Measurements from ENCODE around the gene KRTDAP. TPM values are rescaled to one million over a fixed set of nuclear protein-coding genes. Genes with fewer than 3 reads are reported as not detected.
"Not testable (repeated sequence)": the region's sequence is repeated elsewhere in the genome, so short reads cannot be mapped to it uniquely, and the experiment has no call there.

Gene KRTDAP
- total RNA-seq, 1 donor, result not detected

- H3K9me3 ChIP-seq (ENCODE audit: low read depth, low read length), result no peaks in the 10 kb centered on the region
- H3K4me3 ChIP-seq (ENCODE audit: low read length), result no peak overlapping the region
- H3K27me3 ChIP-seq (ENCODE audit: insufficient read depth, low read length), result no peaks in the 10 kb centered on the region
- H3K4me1 ChIP-seq (ENCODE audit: insufficient read depth, low read length), result no peaks in the 10 kb centered on the region
These were observed 11.2 kb downstream of the KRTDAP start for GRCh38 chr19:35478794-35479677.

DNA sequence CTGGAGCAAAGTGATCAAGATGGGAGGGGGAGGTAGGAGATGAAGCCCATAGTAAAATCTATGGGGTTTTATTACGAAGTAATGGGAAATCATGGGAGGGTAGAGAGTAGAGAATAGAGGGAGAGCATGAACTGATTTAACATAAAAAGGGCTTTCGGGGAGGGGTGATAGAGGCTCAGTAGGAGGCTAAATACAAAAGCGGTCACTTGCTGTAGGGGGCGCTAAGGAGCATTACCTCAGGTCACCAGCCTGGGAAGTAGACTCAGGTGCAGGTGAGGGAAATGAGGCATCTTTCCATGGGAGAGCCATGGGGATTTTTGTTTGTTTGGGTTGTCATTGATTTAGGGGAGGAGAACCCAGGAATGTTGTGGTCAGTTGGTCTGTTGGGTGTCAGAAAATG is 14.1 kb downstream of the KRTDAP start:
- Histone ChIP-seq H3K27me3 (ENCODE audit: insufficient read depth, low read length) (no peaks in the 10 kb centered on the region), H3K4me1 (ENCODE audit: insufficient read depth, low read length) (no peaks in the 10 kb centered on the region), H3K9me3 (ENCODE audit: low read depth, low read length) (no peaks in the 10 kb centered on the region), H3K4me3 (ENCODE audit: low read length) (no peak overlapping the region)

DNA sequence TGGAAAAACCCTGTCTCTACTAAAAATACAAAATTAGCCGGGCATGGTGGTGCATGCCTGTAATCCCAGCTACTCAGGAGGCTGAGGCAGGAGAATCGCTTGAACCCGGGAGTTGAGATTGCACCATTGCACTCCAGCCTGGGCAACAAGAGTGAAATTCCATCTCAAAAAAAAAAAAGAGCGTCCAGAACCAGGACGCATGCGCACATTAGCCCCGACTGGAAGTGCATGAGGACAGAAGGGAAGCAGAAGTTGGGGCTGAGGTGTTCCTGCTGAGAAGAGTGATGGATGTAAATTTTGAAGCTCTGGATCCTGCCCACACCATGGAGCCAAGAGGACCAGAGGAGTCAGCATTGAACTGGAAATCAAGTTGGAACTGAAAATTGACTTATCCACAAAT is 15.7 kb downstream of the KRTDAP start:
- H3K4me3 ChIP-seq (ENCODE audit: low read length); H3K9me3 ChIP-seq (ENCODE audit: low read depth, low read length); H3K4me1 ChIP-seq (ENCODE audit: insufficient read depth, low read length); H3K27me3 ChIP-seq (ENCODE audit: insufficient read depth, low read length): not testable (repeated sequence)

DNA sequence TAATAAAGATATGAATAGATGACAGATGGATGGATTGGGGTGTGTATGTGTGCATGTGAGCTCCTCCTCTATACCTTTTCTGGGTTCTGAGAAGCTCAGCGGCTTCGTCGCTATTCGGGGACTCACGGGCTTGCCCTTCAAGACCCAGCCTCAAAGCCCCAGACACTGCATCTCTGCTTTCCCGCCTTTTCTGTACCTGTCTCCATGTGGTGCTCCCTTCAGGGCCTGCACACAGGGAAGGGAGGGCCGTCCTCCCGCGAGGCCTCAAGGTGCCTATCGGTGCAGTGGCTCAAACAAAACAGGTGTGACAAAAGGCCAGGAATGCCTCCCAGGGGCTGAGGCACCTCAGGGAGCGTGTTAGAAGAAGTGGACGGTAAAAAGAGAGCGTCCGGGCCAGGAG is 16.2 kb downstream of the KRTDAP start:
- Histone ChIP-seq H3K9me3 (ENCODE audit: low read depth, low read length) (no peaks in the 10 kb centered on the region), H3K4me3 (ENCODE audit: low read length) (no peak overlapping the region), H3K4me1 (ENCODE audit: insufficient read depth, low read length) (no peaks in the 10 kb centered on the region), H3K27me3 (ENCODE audit: insufficient read depth, low read length) (no peaks in the 10 kb centered on the region)

DNA sequence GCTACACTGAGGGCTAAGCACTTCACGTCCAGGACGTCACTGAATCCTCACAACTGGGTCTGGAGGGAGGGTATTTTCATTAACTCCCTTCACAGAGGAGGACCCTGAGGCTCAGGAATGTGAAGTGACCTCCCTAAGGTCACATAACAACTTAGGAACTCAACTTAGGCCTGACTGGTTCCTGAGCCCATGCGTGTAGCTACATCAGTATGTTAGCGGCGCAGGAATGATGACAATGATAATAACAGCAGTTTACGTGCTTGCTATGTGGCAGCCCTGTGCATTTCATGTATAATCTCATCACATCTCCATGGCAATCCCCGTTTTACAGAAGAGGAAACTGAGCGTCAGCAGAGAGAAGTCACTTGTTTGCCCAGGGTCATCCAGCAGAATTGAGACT is 18.3 kb downstream of the KRTDAP start:
- no peak overlapping the region for H3K4me3 ChIP-seq (ENCODE audit: low read length)
- H3K4me1 ChIP-seq (ENCODE audit: insufficient read depth, low read length), result peaks cover 6% of the 10 kb centered on the region
- H3K9me3 ChIP-seq (ENCODE audit: low read depth, low read length), result no peaks in the 10 kb centered on the region
- no peaks in the 10 kb centered on the region for H3K27me3 ChIP-seq (ENCODE audit: insufficient read depth, low read length)

DNA sequence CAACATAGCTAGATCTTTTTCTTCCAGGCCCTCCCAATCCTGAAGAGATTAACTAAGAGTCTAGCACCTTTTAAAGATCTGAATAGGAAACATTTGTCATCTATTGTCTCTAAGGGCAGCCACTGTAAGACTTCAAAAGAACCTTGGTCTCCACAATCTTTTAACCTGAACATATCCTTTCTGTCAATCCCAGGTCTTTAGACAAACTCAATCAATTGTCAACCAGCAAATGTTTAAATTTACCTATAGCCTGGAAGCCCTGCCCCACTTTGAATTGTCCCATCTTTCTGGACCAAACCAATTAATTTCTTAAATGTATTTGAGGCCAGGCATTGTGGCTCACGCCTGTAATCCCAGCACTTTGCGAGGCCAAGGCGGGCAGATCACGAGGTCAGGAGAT is 19.2 kb downstream of the KRTDAP start:
- H3K9me3 ChIP-seq (ENCODE audit: low read depth, low read length), result not testable (repeated sequence)

GRCh38 chr19:35470128-35470527 is 20.1 kb downstream of the KRTDAP start:
- H3K4me1 ChIP-seq (ENCODE audit: insufficient read depth, low read length), result peaks cover 6% of the 10 kb centered on the region
- H3K4me3 ChIP-seq (ENCODE audit: low read length), result no peak overlapping the region
- H3K9me3 ChIP-seq (ENCODE audit: low read depth, low read length), result no peaks in the 10 kb centered on the region
- H3K27me3 ChIP-seq (ENCODE audit: insufficient read depth, low read length), result no peaks in the 10 kb centered on the region

More for the DNA sequence above, 19.2 kb downstream of the KRTDAP start:
- not testable (repeated sequence) for H3K4me1 ChIP-seq (ENCODE audit: insufficient read depth, low read length); H3K27me3 ChIP-seq (ENCODE audit: insufficient read depth, low read length); H3K4me3 ChIP-seq (ENCODE audit: low read length)

- Histone ChIP-seq H3K9me3 (ENCODE audit: low read depth, low read length) (no peaks in the 10 kb centered on the region), H3K4me3 (ENCODE audit: low read length) (no peak overlapping the region)
These were observed 21.6 kb downstream of the KRTDAP start for GRCh38 chr19:35468637-35469036.

DNA sequence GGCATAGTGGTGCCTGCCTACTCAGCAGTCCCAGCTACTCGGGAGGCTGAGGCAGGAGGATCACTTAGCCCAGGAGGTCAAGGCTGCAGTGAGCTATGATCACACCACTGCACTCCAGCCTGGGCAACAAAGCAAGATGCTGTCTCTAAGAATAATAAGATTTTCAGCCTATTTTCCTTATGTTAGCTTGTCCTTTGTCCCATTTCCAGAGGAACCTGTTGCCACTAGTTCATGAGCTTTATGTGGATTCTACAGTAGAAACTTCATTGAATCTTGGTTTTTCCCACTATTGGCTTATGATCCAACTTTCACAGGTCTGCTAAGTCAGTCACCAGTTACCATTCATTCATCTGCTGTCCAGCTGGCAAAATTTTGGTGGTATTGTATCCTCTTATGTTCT is 24.0 kb downstream of the KRTDAP start:
- Histone ChIP-seq H3K4me3 (ENCODE audit: low read length) (no peak overlapping the region), H3K27me3 (ENCODE audit: insufficient read depth, low read length) (no peaks in the 10 kb centered on the region)

More at GRCh38 chr19:35468637-35469036, 21.6 kb downstream of the KRTDAP start:
- no peaks in the 10 kb centered on the region for H3K27me3 ChIP-seq (ENCODE audit: insufficient read depth, low read length)
- H3K4me1 ChIP-seq (ENCODE audit: insufficient read depth, low read length), result peaks cover 13% of the 10 kb centered on the region

DNA sequence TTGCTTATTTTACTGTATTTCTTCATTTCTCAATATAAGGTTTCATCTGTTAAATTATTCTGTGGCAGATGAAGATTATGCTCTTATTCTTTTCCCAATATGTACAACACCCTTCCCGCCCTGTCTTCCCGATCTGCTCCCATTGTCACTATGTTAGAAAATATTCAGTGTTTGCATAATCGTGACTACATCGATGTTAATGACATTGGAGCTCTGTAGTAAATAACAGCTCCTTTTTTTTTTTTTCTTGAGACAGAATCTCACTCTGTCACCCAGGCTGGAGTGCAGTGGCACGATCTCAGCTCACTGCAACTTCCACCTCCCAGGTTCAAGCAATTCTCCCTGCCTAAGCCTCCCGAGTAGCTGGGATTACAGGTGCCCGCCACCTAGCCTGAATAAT is 27.3 kb downstream of the KRTDAP start:
- peaks cover 61% of the 10 kb centered on the region for H3K4me1 ChIP-seq (ENCODE audit: insufficient read depth, low read length)
- H3K4me3 ChIP-seq (ENCODE audit: low read length); H3K9me3 ChIP-seq (ENCODE audit: low read depth, low read length); H3K27me3 ChIP-seq (ENCODE audit: insufficient read depth, low read length): not testable (repeated sequence)

More for the DNA sequence above, 24.0 kb downstream of the KRTDAP start:
- peaks cover 36% of the 10 kb centered on the region for H3K4me1 ChIP-seq (ENCODE audit: insufficient read depth, low read length)
- no peaks in the 10 kb centered on the region for H3K9me3 ChIP-seq (ENCODE audit: low read depth, low read length)

DNA sequence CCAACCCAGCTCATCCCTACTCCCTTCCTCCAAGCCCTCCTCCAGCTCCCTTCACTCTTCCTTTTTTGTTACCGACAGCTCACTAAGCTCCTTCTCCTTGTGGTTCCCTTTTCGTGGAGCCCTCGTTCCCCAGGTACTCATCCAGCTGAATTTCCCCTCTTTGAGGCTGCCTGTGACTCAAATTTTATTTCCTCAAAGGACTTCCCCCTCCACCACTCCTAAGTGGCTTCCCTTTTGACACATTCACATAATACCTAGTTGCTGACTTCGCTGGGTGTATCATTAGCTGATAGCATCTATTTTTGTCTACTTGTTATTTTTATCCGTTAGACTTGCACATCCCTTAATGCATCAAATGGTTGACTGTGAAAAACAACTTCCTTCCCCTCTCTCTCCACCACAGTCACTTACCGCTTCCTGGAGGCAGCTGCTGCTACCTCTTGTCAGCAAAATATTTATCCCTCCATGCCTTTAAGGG is 27.7 kb downstream of the KRTDAP start:
- Histone ChIP-seq H3K4me1 (ENCODE audit: insufficient read depth, low read length) (peaks cover 66% of the 10 kb centered on the region), H3K4me3 (ENCODE audit: low read length) (no peak overlapping the region), H3K9me3 (ENCODE audit: low read depth, low read length) (no peaks in the 10 kb centered on the region), H3K27me3 (ENCODE audit: insufficient read depth, low read length) (no peaks in the 10 kb centered on the region)

- H3K27me3 ChIP-seq (ENCODE audit: insufficient read depth, low read length); H3K4me3 ChIP-seq (ENCODE audit: low read length); H3K9me3 ChIP-seq (ENCODE audit: low read depth, low read length): not testable (repeated sequence)
- peaks cover 71% of the 10 kb centered on the region for H3K4me1 ChIP-seq (ENCODE audit: insufficient read depth, low read length)
These were observed 28.5 kb downstream of the KRTDAP start for GRCh38 chr19:35461788-35462187.

DNA sequence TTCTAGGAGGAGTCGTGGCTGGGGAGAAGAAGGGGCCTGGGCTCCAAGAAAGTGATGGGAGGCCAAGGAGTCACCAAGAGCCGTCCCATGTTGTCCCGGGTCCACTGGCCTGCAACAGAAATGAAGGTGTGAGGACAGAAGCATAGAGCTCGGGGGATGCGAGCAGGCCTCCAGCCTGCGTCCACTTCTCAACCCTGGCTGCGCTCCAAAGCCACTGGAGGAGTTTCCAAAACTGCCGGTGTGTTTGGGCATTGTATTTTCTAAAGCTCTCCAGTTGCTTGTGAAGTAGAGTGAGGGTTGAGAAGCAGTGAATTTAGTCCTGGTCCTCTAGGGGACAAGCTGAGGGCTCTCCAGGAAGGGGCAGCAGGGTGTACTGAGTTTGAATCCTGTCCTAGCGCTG is 29.2 kb downstream of the KRTDAP start:
- no peak overlapping the region for H3K4me3 ChIP-seq (ENCODE audit: low read length)
- no peaks in the 10 kb centered on the region for H3K9me3 ChIP-seq (ENCODE audit: low read depth, low read length)
- H3K27me3 ChIP-seq (ENCODE audit: insufficient read depth, low read length), result no peaks in the 10 kb centered on the region
- peaks cover 75% of the 10 kb centered on the region for H3K4me1 ChIP-seq (ENCODE audit: insufficient read depth, low read length)

- H3K4me3 ChIP-seq (ENCODE audit: low read length), result no peak overlapping the region
- no peaks in the 10 kb centered on the region for H3K9me3 ChIP-seq (ENCODE audit: low read depth, low read length)
- H3K27me3 ChIP-seq (ENCODE audit: insufficient read depth, low read length), result no peaks in the 10 kb centered on the region
- H3K4me1 ChIP-seq (ENCODE audit: insufficient read depth, low read length), result peaks cover 79% of the 10 kb centered on the region
These were observed 29.7 kb downstream of the KRTDAP start for GRCh38 chr19:35460608-35461007.

DNA sequence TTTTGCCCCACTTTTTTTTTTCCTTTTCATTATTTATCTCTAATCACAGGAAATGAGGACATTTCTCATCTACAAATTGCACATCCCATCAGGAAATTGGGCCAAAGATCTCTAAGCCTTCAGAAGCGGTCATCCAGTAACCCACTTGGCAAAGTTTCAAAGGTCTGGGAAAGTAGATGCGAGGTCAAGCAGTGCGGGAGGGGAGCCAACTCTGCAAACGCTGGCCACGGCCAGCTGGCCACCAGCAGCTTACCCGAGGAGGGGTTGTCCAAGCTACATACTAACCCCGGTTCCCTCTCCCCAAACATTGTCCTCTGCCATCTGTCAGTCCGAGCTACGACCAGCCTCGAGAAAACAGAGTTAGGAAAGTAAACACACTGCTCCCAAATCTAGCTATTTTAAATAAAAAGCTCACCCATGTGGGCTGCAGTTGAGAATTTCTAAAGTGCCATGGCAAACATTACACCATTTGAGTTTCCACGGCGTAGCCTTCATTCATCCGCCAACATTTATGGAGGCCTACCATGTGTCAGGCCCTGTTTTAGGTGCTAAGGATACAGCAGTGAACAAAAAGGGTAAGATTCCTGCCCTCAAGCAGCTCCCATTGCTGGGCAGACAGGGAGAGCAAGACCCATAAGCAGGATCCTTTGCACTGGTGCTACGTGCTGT is 30.7 kb downstream of the KRTDAP start:
- Histone ChIP-seq H3K9me3 (ENCODE audit: low read depth, low read length) (no peaks in the 10 kb centered on the region), H3K4me3 (ENCODE audit: low read length) (no peak overlapping the region), H3K27me3 (ENCODE audit: insufficient read depth, low read length) (no peaks in the 10 kb centered on the region), H3K4me1 (ENCODE audit: insufficient read depth, low read length) (peaks cover 83% of the 10 kb centered on the region)

Measured in mononuclear cell (primary cell).